HG03159 (cell line): ENCODE measurements around the gene MFAP2.

Experiments used
- ATAC-seq: cut with Tn5 transposase; IDR thresholded peaks from one replicate; pipeline ENCODE4 v1.9.1; 2021; ENCODE audit warnings: mild to moderate bottlenecking, moderate library complexity; ENCODE audit not compliant: unreplicated experiment

MFAP2 gene, protein sequence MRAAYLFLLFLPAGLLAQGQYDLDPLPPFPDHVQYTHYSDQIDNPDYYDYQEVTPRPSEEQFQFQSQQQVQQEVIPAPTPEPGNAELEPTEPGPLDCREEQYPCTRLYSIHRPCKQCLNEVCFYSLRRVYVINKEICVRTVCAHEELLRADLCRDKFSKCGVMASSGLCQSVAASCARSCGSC

GRCh38 chr1:16980473-16981268 lies at the start of gene MFAP2:
Gene MFAP2, minus strand, starts transcription at chr1:16980620. Its CDS starts 2,347 bp downstream, at chr1:16978273.
- no peak for ATAC-seq

GRCh38 chr1:17030206-17030605 lies 49.8 kb upstream of the MFAP2 start:
- ATAC-seq: no peak

GRCh38 chr1:17028662-17029188 lies 48.3 kb upstream of the MFAP2 start:
- no peak for ATAC-seq

DNA sequence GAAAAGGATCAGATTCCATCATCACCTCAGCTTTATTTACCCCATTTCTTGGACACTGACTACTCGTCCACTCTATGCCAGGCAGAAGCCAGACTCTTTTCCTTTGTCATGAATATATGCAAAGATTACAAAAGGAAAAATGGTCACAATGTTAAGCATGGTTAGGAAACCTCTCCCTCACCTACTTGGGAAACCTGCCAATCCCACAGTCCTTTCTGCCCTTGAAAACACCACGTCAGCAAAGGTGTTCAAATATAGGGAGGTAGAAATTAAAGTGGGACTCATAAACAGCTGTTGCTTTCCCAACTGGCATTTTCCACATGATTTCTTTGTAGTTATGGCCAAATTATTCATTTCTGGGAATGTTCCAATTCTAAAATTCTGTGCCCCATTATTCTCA lies 47.5 kb upstream of the MFAP2 start:
- no peak for ATAC-seq

DNA sequence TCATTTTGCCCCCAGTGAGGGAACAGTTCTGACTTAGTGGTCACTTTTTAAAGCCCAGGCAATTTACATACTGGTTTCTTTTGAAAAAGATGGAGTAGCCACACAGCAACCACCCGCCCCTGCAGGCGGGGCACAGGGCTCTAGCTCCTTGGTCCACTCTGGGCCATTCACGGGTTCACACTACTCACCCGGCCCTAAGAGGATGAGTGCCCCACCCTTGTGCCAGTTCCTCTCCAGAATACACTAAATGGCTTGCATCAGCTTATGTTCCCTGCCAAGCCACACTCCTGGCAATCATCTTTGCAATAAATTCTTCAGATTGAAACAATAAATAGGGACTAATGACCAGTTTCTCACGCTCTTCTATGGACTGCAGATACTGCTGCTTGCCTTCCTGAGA lies 47.0 kb upstream of the MFAP2 start:
- ATAC-seq: no peak

DNA sequence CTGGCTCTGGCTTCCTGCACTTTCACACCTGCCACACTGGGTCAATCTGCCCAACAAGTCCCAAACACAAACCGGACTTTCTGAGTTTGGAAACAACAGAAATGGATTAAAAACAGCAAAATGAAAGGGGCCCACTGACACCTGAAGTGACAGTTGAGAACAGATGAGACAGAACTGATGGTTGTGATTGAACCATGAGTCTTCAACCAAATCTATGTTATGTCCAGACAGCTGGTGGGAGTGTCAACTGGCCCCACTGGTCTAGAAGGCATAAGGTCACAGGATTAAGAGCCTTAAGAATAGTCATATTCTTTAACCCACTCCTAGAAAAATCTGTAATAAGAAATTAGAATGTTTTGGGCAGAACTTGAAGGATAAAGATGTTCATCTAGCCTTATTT lies 44.3 kb upstream of the MFAP2 start:
- ATAC-seq: no peak

- ATAC-seq: no peak
Measured at GRCh38 chr1:17023573-17023972, 43.2 kb upstream of the MFAP2 start.

DNA sequence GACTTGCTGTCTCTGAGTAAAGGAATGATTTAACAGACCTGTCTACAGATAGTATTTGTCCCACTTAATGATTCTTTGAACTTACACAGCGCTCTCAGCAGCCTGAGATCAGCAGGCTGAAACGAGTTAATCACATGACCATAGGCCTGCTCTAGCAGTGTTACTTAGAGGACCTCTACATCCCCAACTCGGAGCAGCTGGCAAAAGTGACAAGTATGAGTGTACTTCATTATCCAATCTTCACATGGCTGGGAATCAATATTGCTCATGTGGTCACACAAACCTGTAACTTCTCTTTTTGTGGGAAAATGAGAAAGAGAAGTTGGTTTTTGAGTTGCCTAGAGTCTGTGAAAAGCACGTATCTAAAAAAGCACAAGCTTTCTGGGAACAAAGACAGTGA lies 42.7 kb upstream of the MFAP2 start:
- no peak for ATAC-seq

DNA sequence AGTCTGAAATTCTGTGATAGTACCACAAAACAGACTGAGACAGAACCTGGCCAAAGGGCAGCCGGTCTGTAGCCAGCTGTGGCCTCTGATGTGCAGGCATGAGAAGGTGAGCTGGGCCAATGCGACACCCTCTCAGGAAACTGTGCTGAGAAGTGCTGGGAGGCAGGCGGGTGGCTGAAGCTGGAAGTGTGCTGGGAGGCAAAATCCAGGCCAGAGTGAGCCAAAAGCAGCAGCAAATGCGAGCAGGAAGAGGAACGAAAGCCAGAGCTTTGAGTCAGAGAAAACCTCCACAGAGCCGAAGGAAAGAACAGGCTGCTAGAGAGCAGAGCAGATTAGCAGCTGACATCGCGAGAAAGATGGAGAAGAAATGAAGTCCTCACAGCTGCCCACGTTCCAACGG lies 41.5 kb upstream of the MFAP2 start:
- no peak for ATAC-seq

DNA sequence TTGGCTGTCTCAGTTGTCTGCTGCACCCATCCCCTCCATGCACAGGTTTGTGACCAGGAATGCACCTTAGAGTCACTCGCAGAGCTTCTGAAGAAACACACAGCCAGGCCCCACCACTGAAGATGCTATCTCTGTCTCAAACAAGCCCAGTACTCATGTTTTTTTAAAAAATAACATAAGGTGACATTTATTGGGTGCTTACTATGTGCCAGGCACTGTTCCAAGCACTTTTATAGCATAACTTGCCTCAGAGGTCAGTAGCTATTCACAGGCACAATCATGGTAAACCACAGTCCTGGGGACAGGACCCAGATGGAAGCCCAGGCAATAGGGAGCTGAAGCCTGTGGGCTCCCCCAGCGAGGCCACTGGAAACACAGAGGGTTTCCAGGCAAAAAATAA lies 40.1 kb upstream of the MFAP2 start:
- ATAC-seq: no peak

DNA sequence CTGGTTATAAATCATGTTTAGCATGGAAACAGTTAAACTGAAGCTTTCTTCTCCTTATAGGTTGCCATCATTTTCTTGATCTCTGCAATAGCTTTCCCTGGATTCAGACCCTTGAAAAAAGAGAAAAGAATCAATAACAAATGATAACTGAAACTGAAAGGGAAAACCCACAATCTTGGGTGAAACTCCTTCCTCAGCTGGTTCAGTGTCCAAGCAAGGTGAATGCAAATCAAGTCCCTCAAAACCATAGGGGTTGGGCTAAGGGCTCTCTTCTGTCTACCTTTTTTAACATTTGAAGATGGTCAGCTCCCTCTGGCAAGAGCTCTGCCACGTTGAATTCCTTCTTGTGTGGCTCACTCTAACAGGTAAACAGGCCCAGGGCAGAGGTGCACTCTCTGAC lies 38.4 kb upstream of the MFAP2 start:
- ATAC-seq: no peak

DNA sequence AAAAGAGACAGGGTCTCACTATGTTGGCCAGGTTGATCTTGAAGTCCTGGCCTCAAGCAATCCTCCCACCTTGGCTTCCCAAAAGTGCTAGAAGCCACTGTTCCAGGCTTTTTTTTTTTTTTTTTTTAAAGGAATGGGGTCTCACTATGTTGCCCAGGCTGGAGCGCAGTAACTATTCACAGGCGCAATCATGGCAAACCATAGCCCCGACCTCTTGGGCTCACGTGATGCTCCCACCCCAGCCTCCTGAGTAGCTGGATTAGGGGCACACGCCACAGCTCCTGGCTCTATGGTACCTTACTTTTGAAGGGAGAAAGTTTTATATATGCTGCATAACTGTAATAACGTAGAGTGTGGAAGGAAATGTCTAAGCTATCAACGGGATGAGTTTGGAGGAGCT lies 37.0 kb upstream of the MFAP2 start:
- no peak for ATAC-seq

DNA sequence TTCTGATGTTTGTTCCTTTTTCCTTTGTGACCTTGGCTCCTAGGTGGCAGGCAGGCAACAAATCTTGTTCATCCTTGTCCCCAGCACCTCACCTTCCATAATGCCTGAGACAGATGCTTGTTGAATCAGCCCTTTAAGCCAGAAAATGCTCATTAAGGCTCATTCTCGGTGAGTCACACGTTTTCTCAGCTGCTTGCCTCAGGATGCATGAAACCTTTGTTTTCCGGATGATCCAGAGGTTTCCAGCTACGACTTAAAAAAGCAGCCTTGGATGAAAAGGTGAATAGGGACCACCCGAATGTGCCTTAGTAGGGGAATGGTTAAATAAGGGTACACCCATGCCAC lies 35.9 kb upstream of the MFAP2 start:
- ATAC-seq: no peak

DNA sequence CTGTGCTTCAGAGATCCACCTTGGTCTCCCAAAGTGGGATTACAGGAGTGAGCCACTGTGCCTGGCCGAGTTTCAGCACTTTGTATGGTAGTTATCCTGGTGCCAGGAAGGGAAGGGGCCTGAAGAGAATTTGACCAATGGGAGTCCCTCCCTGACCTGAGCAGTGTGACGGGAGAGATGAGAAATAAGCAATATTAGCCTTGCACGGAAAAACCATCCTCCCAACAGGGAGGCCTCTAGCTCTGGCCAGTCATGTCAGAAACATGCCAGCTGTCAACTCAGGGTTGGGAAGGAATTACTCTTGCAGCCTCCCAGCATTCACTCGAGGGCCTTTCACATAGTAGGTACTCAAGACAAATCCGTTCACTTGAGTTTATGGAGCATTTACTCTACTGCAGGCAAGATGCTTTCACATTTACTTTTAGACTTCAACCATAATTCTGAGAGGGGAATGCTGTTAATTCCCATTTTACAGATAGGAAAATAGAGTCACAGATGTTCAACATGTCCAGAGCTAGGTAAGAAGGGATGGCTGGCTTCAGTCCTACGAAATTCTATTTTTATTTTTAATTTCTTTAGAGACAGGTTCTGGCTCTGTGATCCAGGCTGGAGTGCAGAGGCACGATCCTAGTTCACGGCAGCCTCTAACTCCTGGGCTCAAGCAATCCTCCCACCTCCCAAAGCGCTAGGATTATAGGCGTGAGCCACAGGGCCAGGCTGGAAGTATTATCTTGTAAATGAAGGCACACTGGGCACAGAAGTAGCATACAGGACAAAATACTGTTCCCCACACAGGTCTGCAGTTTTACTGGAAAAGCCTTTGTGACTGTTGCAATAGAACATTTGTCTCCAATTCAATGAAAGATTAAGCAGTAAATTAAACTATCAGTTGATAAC lies 34.5 kb upstream of the MFAP2 start:
- ATAC-seq: no peak

DNA sequence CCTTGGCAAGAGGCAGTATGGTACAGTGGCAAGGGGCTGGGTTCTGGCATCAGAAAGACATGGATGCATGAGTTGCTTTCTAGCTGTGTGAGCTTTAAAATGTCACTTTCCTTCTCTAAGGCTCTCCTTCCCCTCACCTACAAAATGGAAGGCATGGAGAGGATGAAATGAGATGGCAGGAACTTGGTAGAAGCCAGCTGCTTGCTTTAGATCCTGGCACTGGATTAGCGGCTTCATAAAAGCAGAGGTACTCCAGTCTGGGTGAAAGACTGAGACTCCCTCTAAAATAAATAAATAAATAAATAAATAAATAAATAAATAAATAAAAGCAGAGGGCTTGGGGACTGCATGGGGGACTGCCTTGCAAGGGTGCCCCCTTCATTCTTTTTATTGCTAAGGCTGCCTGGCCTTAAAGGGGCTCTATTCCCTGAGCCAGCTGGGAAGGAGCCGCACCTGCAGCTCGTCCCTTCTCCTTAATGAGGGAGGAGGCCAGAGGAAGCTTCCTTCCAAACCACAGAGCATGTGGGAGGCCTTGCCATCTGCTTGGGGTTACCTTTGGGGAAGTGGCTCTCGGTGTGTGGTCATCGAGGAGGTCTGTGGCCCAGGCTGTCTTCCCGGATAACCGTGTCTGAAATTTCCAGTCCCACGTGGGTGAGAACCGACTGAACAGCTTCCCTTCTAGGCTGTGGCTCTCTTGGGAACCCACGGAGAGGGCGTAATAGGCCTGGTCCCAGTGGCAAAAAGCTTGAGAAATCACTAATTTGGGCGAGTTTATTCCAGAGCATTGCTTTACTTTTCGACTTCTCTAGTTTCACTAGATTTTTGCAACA lies 33.3 kb upstream of the MFAP2 start:
- no peak for ATAC-seq

- ATAC-seq: no peak
Measured at GRCh38 chr1:17012775-17013490, 32.5 kb upstream of the MFAP2 start.

- ATAC-seq: peak; percentile 88
Measured at GRCh38 chr1:17011439-17012307, 31.3 kb upstream of the MFAP2 start, which contains the start of gene ATP13A2. Gene ATP13A2, minus strand, starts transcription at chr1:17011928. Its CDS starts 190 bp downstream, at chr1:17011738.

GRCh38 chr1:17011092-17011438 lies 30.6 kb upstream of the MFAP2 start:
- ATAC-seq: no peak

- no peak for ATAC-seq
Measured at GRCh38 chr1:17009706-17010105, 29.3 kb upstream of the MFAP2 start.
